Activated CD4-positive, alpha-beta memory T cell treated with anti-CD3 and anti-CD28 coated beads, Interleukin-2, amount 10 ng/mL, durations not matched to agents 7 days and 5 days (primary cell): Measurements from ENCODE around the gene EYA2. TPM values are rescaled to one million over a fixed set of nuclear protein-coding genes. Genes with fewer than 3 reads are reported as not detected.
"Not testable (repeated sequence)": the region's sequence is repeated elsewhere in the genome, so short reads cannot be mapped to it uniquely, and the experiment has no call there.

Experiments
- CTCF ChIA-PET: fragments of 350-600 bp; sonication (Branson Sonifier 250); formaldehyde crosslinking; loops from one replicate; lab custom pipeline; 2021; ENCODE audit warnings: antibody characterized with exemption, inconsistent platforms; lab: Charles Lee
- POLR2A ChIA-PET: fragments of 350-600 bp; sonication (Branson Sonifier 250); formaldehyde crosslinking; loops from one replicate; lab custom pipeline; 2021; ENCODE audit warnings: antibody characterized with exemption; lab: Charles Lee
- DNase-seq: peaks from one replicate; pipeline ENCODE4 v3.0.0-alpha.2; 2020
- H3K27ac Mint-ChIP-seq: one replicate; pipeline ENCODE4 v1.8.0; 2021; ENCODE audit warnings: mild to moderate bottlenecking, mixed read lengths
- H3K27me3 Mint-ChIP-seq: one replicate; pipeline ENCODE4 v1.8.0; 2021; ENCODE audit warnings: mixed read lengths
- H3K36me3 Mint-ChIP-seq: one replicate; pipeline ENCODE4 v1.8.0; 2021; ENCODE audit warnings: low read depth, mixed read lengths
- H3K4me1 Mint-ChIP-seq: one replicate; pipeline ENCODE4 v1.8.0; 2021; ENCODE audit warnings: mixed read lengths
- H3K4me3 Mint-ChIP-seq: one replicate; pipeline ENCODE4 v1.8.0; 2021; ENCODE audit warnings: mild to moderate bottlenecking, mixed read lengths
- H3K9me3 Mint-ChIP-seq: one replicate; pipeline ENCODE4 v1.8.0; 2021; ENCODE audit warnings: mixed read lengths
- total RNA-seq, 2 experiments: library from RNA; stranded (reverse); gene quantifications; one replicate each; pipeline ENCODE4 v1.2.3, GENCODE V29; 2021

The EYA2 gene
- total RNA-seq, 2 experiments from 2014 or later, result 0.15 to 0.28 TPM

- POLR2A ChIA-PET, result no interaction called here
- Mint-ChIP-seq H3K27ac (no peak overlapping the region), H3K9me3 (peaks cover 5% of the 10 kb centered on the region), H3K4me3 (no peak overlapping the region), H3K4me1 (no peaks in the 10 kb centered on the region), H3K27me3 (peaks cover 23% of the 10 kb centered on the region), H3K36me3 (no peaks in the 10 kb centered on the region)
- no peak for DNase-seq
- CTCF ChIA-PET, result no interaction called here
These were observed 19.6 kb upstream of the EYA2 start for GRCh38 chr20:46875059-46875458.

GRCh38 chr20:46879386-46879785 is 15.3 kb upstream of the EYA2 start:
- H3K36me3 Mint-ChIP-seq, result no peaks in the 10 kb centered on the region
- peaks cover 22% of the 10 kb centered on the region for H3K27me3 Mint-ChIP-seq
- no peaks in the 10 kb centered on the region for H3K9me3 Mint-ChIP-seq
- no peak for DNase-seq
- H3K4me3 Mint-ChIP-seq, result no peak overlapping the region
- H3K4me1 Mint-ChIP-seq, result no peaks in the 10 kb centered on the region
- no peak overlapping the region for H3K27ac Mint-ChIP-seq
- POLR2A ChIA-PET, result no interaction called here
- CTCF ChIA-PET, result no interaction called here

GRCh38 chr20:46879963-46880362 is 14.7 kb upstream of the EYA2 start:
- H3K4me1 Mint-ChIP-seq, H3K9me3 Mint-ChIP-seq, H3K36me3 Mint-ChIP-seq, CTCF ChIA-PET, DNase-seq, POLR2A ChIA-PET, H3K4me3 Mint-ChIP-seq, H3K27ac Mint-ChIP-seq: not testable (repeated sequence)
- peaks cover 19% of the 10 kb centered on the region for H3K27me3 Mint-ChIP-seq

- Mint-ChIP-seq H3K36me3 (no peaks in the 10 kb centered on the region), H3K9me3 (no peaks in the 10 kb centered on the region), H3K27me3 (peaks cover 23% of the 10 kb centered on the region), H3K4me1 (no peaks in the 10 kb centered on the region), H3K4me3 (no peak overlapping the region), H3K27ac (no peak overlapping the region)
- DNase-seq, result no peak
- ChIA-PET POLR2A (no interaction called here), CTCF (no interaction called here)
These were observed 10.8 kb upstream of the EYA2 start for GRCh38 chr20:46883892-46884291.

GRCh38 chr20:46890682-46891081 is 4.0 kb upstream of the EYA2 start:
- H3K4me3 Mint-ChIP-seq, result no peak overlapping the region
- H3K9me3 Mint-ChIP-seq, result no peaks in the 10 kb centered on the region
- H3K27me3 Mint-ChIP-seq, result peaks cover 56% of the 10 kb centered on the region
- no peaks in the 10 kb centered on the region for H3K4me1 Mint-ChIP-seq
- H3K36me3 Mint-ChIP-seq, result no peaks in the 10 kb centered on the region
- DNase-seq, result no peak
- ChIA-PET CTCF (no interaction called here), POLR2A (no interaction called here)
- no peak overlapping the region for H3K27ac Mint-ChIP-seq

- no peaks in the 10 kb centered on the region for H3K4me1 Mint-ChIP-seq
- H3K27me3 Mint-ChIP-seq, result peaks cover 68% of the 10 kb centered on the region
- H3K27ac Mint-ChIP-seq, result no peak overlapping the region
- no peaks in the 10 kb centered on the region for H3K9me3 Mint-ChIP-seq
- POLR2A ChIA-PET, result no interaction called here
- CTCF ChIA-PET, result no interaction called here
- no peak overlapping the region for H3K4me3 Mint-ChIP-seq
- DNase-seq, result no peak
- no peaks in the 10 kb centered on the region for H3K36me3 Mint-ChIP-seq
These were observed 1.6 kb upstream of the EYA2 start for GRCh38 chr20:46893051-46893450.

- peaks cover 76% of the 10 kb centered on the region for H3K27me3 Mint-ChIP-seq
- no peak for DNase-seq
- no peaks in the 10 kb centered on the region for H3K9me3 Mint-ChIP-seq
- no peaks in the 10 kb centered on the region for H3K36me3 Mint-ChIP-seq
- no peaks in the 10 kb centered on the region for H3K4me1 Mint-ChIP-seq
- ChIA-PET CTCF (no interaction called here), POLR2A (no interaction called here)
- no peak overlapping the region for H3K4me3 Mint-ChIP-seq
- H3K27ac Mint-ChIP-seq, result no peak overlapping the region
These were observed 615 bp upstream of the EYA2 start for GRCh38 chr20:46893877-46894578.

GRCh38 chr20:46894971-46895905 is 595 bp downstream of the EYA2 start:
- H3K36me3 Mint-ChIP-seq, result no peaks in the 10 kb centered on the region
- POLR2A ChIA-PET, result no interaction called here
- H3K27ac Mint-ChIP-seq, result no peak overlapping the region
- H3K4me1 Mint-ChIP-seq, result no peaks in the 10 kb centered on the region
- CTCF ChIA-PET, result no interaction called here
- DNase-seq, result no peak
- no peak overlapping the region for H3K4me3 Mint-ChIP-seq
- no peaks in the 10 kb centered on the region for H3K9me3 Mint-ChIP-seq
- H3K27me3 Mint-ChIP-seq, result peaks cover 80% of the 10 kb centered on the region

GRCh38 chr20:46895906-46896242 is 1.2 kb downstream of the EYA2 start:
- H3K36me3 Mint-ChIP-seq, result no peaks in the 10 kb centered on the region
- DNase-seq, result no peak
- ChIA-PET CTCF (no interaction called here), POLR2A (no interaction called here)
- no peaks in the 10 kb centered on the region for H3K4me1 Mint-ChIP-seq
- H3K9me3 Mint-ChIP-seq, result no peaks in the 10 kb centered on the region
- H3K27me3 Mint-ChIP-seq, result peaks cover 78% of the 10 kb centered on the region
- no peak overlapping the region for H3K27ac Mint-ChIP-seq
- H3K4me3 Mint-ChIP-seq, result no peak overlapping the region

GRCh38 chr20:46897328-46897880 is 2.8 kb downstream of the EYA2 start:
- Mint-ChIP-seq H3K4me1 (no peaks in the 10 kb centered on the region), H3K4me3 (no peak overlapping the region), H3K27me3 (peaks cover 83% of the 10 kb centered on the region), H3K9me3 (no peaks in the 10 kb centered on the region), H3K27ac (no peak overlapping the region), H3K36me3 (no peaks in the 10 kb centered on the region)
- DNase-seq, result no peak
- ChIA-PET POLR2A (no interaction called here), CTCF (interaction anchor here (0.7 kb wide), 1 partner anchor 94 kb away, joined by 3 read pairs; no protein-coding TSS in a partner anchor)

GRCh38 chr20:46898423-46898822 is 3.8 kb downstream of the EYA2 start:
- ChIA-PET POLR2A (no interaction called here), CTCF (interaction anchor here (0.7 kb wide), 1 partner anchor 95 kb away, joined by 3 read pairs; no protein-coding TSS in a partner anchor)
- no peak for DNase-seq
- Mint-ChIP-seq H3K9me3 (no peaks in the 10 kb centered on the region), H3K36me3 (no peaks in the 10 kb centered on the region), H3K27ac (no peak overlapping the region), H3K4me3 (no peak overlapping the region), H3K27me3 (peaks cover 73% of the 10 kb centered on the region), H3K4me1 (no peaks in the 10 kb centered on the region)

- Mint-ChIP-seq H3K27ac (no peak overlapping the region), H3K4me1 (no peaks in the 10 kb centered on the region), H3K9me3 (no peaks in the 10 kb centered on the region), H3K4me3 (no peak overlapping the region), H3K27me3 (peaks cover 65% of the 10 kb centered on the region), H3K36me3 (no peaks in the 10 kb centered on the region)
- POLR2A ChIA-PET, result no interaction called here
- CTCF ChIA-PET, result no interaction called here
- DNase-seq, result no peak
These were observed 5.0 kb downstream of the EYA2 start for GRCh38 chr20:46899621-46900020.

GRCh38 chr20:46900086-46900485 is 5.4 kb downstream of the EYA2 start:
- Mint-ChIP-seq H3K9me3 (no peaks in the 10 kb centered on the region), H3K4me1 (no peaks in the 10 kb centered on the region), H3K27me3 (peaks cover 66% of the 10 kb centered on the region), H3K36me3 (no peaks in the 10 kb centered on the region), H3K4me3 (no peak overlapping the region), H3K27ac (no peak overlapping the region)
- ChIA-PET CTCF (no interaction called here), POLR2A (no interaction called here)
- no peak for DNase-seq
